Thyroid gland (tissue), 4 donors: ENCODE measurements around the gene CNTROB. TPM values are rescaled to one million over a fixed set of nuclear protein-coding genes. Genes with fewer than 3 reads are reported as not detected.

Experiments used
- DNase-seq, 2 donors: peaks; one replicate each; pipeline ENCODE4 v3.0.0-alpha.2; 2019
- H3K27ac ChIP-seq, 3 donors: fragments of 200-600 bp; sonication (generic); 1 replicate in 2 of 3; 2 replicates in 1 of 3; pipeline ENCODE4 v1.5.1; 2016 to 2019; ENCODE audit warnings: mild to moderate bottlenecking in 1 of 3, moderate library complexity in 1 of 3
- H3K27me3 ChIP-seq: fragments of 200-600 bp; sonication (generic); one replicate; pipeline ENCODE4 v1.5.1; 2019
- H3K36me3 ChIP-seq, 2 donors: fragments of 200-600 bp; sonication (generic); one replicate each; pipeline ENCODE4 v1.5.1; 2016 to 2019
- H3K4me1 ChIP-seq, 2 donors: fragments of 200-600 bp; sonication (generic); one replicate each; pipeline ENCODE4 v1.5.1; 2017 to 2019
- H3K4me3 ChIP-seq, 3 donors: fragments of 200-600 bp; sonication (generic); replicated peaks in 1 of 3; 1 replicate in 2 of 3; 2 replicates in 1 of 3; pipeline ENCODE4 v1.5.1; 2016; ENCODE audit warnings: mild to moderate bottlenecking in 1 of 3
- H3K9me3 ChIP-seq: fragments of 200-600 bp; sonication (generic); one replicate; pipeline ENCODE4 v1.5.1; 2017
- CTCF ChIP-seq, 6 experiments: fragments of 200-600 bp in 3 of 6; fragments of 450-650 bp in 3 of 6; sonication (generic) in 3 of 6; IDR thresholded peaks; one replicate each; pipeline ENCODE4 v1.5.1; 2016 to 2019; ENCODE audit warnings: antibody characterized with exemption in 6 of 6, mild to moderate bottlenecking in 2 of 6, inconsistent platforms in 1 of 6, moderate library complexity in 1 of 6
- POLR2A ChIP-seq, 2 donors: fragments of 450-650 bp; IDR thresholded peaks; one replicate each; pipeline ENCODE4 v1.6.1; 2017; ENCODE audit warnings: antibody characterized with exemption in 2 of 2, mild to moderate bottlenecking in 2 of 2, moderate library complexity in 1 of 2
- WGBS, 2 donors: methylation state at CpG; one replicate each; pipeline ENCODE4 v1.1.5; 2017; 5-methylcytosine and 5-hydroxymethylcytosine counted together
- intact Hi-C: fragments of 100-400 bp; cut with DNase I; formaldehyde crosslinking; loops from one replicate; pipeline ENCODE4 v1.15.1; 2023
- small RNA-seq: library from RNA; depleted of rRNA; stranded (forward); fragments of <200 nt; gene quantifications from one replicate; pipeline ENCODE3, GENCODE V24; 2016
- total RNA-seq, 4 donors: library from RNA; depleted of rRNA; stranded (reverse); fragments of >200 nt; gene quantifications; one replicate each; pipeline ENCODE4 v1.2.3, GENCODE V29; 2016

CNTROB gene
- total RNA-seq, 4 donors from 2014 or later = 21.0 to 35.9 (median 28.0) TPM

- H3K9me3 ChIP-seq = no peaks in the 10 kb centered on the region
- H3K36me3 ChIP-seq = no peaks in the 10 kb centered on the region
- TF ChIP-seq CTCF (IDR thresholded peaks at IDR 0.05) = no peak
- no peak for TF ChIP-seq POLR2A (IDR thresholded peaks at IDR 0.05)
- intact Hi-C loops = loop anchor here (10.0 kb wide), 1 partner anchor 251 kb away; no protein-coding TSS in a partner anchor
- no peak overlapping the region for H3K27ac ChIP-seq
- no peaks in the 10 kb centered on the region for H3K4me1 ChIP-seq
- no peaks in the 10 kb centered on the region for H3K27me3 ChIP-seq
- 89 to 93% methylated on average over 2 of the region's 2 CpGs for WGBS, 2 donors
- H3K4me3 ChIP-seq = no peak overlapping the region
- no peak for DNase-seq
These were observed 63.7 kb downstream of the CNTROB start for GRCh38 chr17:7995724-7996123.

GRCh38 chr17:7997186-7997585, 65.2 kb downstream of the CNTROB start:
- TF ChIP-seq POLR2A (IDR thresholded peaks at IDR 0.05) (no peak), CTCF (IDR thresholded peaks at IDR 0.05) (peak in 1 of 6 experiments; percentile 35)
- no peaks in the 10 kb centered on the region for H3K9me3 ChIP-seq
- 36 to 43% methylated on average over 5 of the region's 5 CpGs for whole genome bisulfite sequencing, 2 donors
- H3K4me1 ChIP-seq = peaks cover 0 to under 1% of the 10 kb centered on the region in 2 donors
- intact Hi-C loops = loop anchor here (10.0 kb wide), 1 partner anchor 252 kb away; no protein-coding TSS in a partner anchor
- peak in 1 of 2 donors; percentile 24 for DNase-seq
- no peaks in the 10 kb centered on the region for H3K36me3 ChIP-seq
- no peak overlapping the region for H3K4me3 ChIP-seq
- H3K27ac ChIP-seq = no peak overlapping the region
- H3K27me3 ChIP-seq = no peaks in the 10 kb centered on the region

Small RNA genes within 50 kb of the gene (small RNA-seq; reads per million reads assigned to genes)
- gene SCARNA21 = 97.6 reads per million, percentile 96 among the genes with 10 or more reads in this experiment

Other genes with a start within 250 kb of the CNTROB start
- gene TP53, start 244.7 kb upstream of the CNTROB start, total RNA-seq = 10 to 100 TPM; 16.4 to 66.4 (median 35.6) TPM
- 1 to 10 TPM; 2.9 to 8.0 (median 4.6) TPM for gene WRAP53, start 243.7 kb upstream of the CNTROB start, total RNA-seq
- under 1 TPM in 3 of 4 donors, not detected in 1; 0.27 to 0.38 (median 0.33) TPM for gene EFNB3, start 227.0 kb upstream of the CNTROB start, total RNA-seq
- gene DNAH2, start 214.5 kb upstream of the CNTROB start, total RNA-seq = under 1 TPM in 3 of 4 donors, not detected in 1; under 0.01 to 0.22 (median 0.20) TPM
- gene KDM6B, start 98.0 kb upstream of the CNTROB start, total RNA-seq = 10 to 100 TPM in 2 of 4 donors, 1 to 10 TPM in 2; 4.8 to 14.4 (median 10.4) TPM
- gene TMEM88, start 77.1 kb upstream of the CNTROB start, total RNA-seq = 10 to 100 TPM; 12.3 to 39.5 (median 18.4) TPM
- 100 to 1,000 TPM in 2 of 4 donors, 10 to 100 TPM in 2; 24.6 to 180 (median 79.6) TPM for gene NAA38, start 74.6 kb upstream of the CNTROB start, total RNA-seq
- gene CYB5D1, start 74.2 kb upstream of the CNTROB start, total RNA-seq = 10 to 100 TPM; 14.9 to 29.5 (median 23.5) TPM
- gene CHD3, start 43.4 kb upstream of the CNTROB start, total RNA-seq = 100 to 1,000 TPM in 1 of 4 donors, 10 to 100 TPM in 3; 78.9 to 117 (median 91.4) TPM
- 1 to 10 TPM; 1.1 to 4.3 (median 2.2) TPM for gene RNF227, start 15.9 kb upstream of the CNTROB start, total RNA-seq
- 1 to 10 TPM in 2 of 4 donors, under 1 TPM in 2; 0.40 to 3.7 (median 1.5) TPM for gene KCNAB3, start 2.4 kb upstream of the CNTROB start, total RNA-seq
- 10 to 100 TPM; 40.2 to 59.0 (median 53.4) TPM for gene TRAPPC1, start 260 bp upstream of the CNTROB start, total RNA-seq
- not detected for gene GUCY2D, start 70.4 kb downstream of the CNTROB start, total RNA-seq
- gene ALOX15B, start 106.9 kb downstream of the CNTROB start, total RNA-seq = 1 to 10 TPM in 3 of 4 donors, under 1 TPM in 1; 0.67 to 3.3 (median 1.1) TPM
- not detected for gene ALOX12B, start 155.5 kb downstream of the CNTROB start, total RNA-seq
- gene ALOXE3, start 186.3 kb downstream of the CNTROB start, total RNA-seq = not detected
- gene HES7, start 191.9 kb downstream of the CNTROB start, total RNA-seq = 1 to 10 TPM in 1 of 4 donors, not detected in 3; 1.7 TPM
- gene PER1, start 220.2 kb downstream of the CNTROB start, total RNA-seq = 100 to 1,000 TPM in 3 of 4 donors, 10 to 100 TPM in 1; 85.2 to 148 (median 137) TPM
- 10 to 100 TPM; 30.6 to 35.2 (median 33.4) TPM for gene VAMP2, start 230.7 kb downstream of the CNTROB start, total RNA-seq
- gene TMEM107, start 244.2 kb downstream of the CNTROB start, total RNA-seq = 10 to 100 TPM; 19.7 to 34.7 (median 32.2) TPM